NT2/D1 (cell line): ENCODE data around the gene BCKDHB.

ENCODE experiments used
- SUZ12 ChIP-seq: IDR thresholded peaks from 2 replicates; pipeline ENCODE4 v1.6.1; 2011; ENCODE audit not compliant: insufficient read length, insufficient read depth; ENCODE audit errors: extremely low read depth
- YY1 ChIP-seq: IDR thresholded peaks from 2 replicates; pipeline ENCODE4 v1.6.1; 2011; ENCODE audit not compliant: insufficient read length, insufficient read depth
- ZNF274 ChIP-seq: IDR thresholded peaks from 2 replicates; pipeline ENCODE4 v1.6.1; 2011; ENCODE audit warnings: mild to moderate bottlenecking, low read depth, low read length

- no peak for TF ChIP-seq ZNF274
- TF ChIP-seq YY1 = no peak
- no peak for TF ChIP-seq SUZ12
Measured at GRCh38 chr6:80165819-80166218, 59.3 kb downstream of the BCKDHB start.
